HG03039 (cell line): ENCODE data around the gene CLEC3B.

Source experiments
- ATAC-seq: cut with Tn5 transposase; IDR thresholded peaks from one replicate; pipeline ENCODE4 v1.9.1; 2021; ENCODE audit warnings: mild to moderate bottlenecking, moderate library complexity; ENCODE audit not compliant: unreplicated experiment

Gene CLEC3B

DNA sequence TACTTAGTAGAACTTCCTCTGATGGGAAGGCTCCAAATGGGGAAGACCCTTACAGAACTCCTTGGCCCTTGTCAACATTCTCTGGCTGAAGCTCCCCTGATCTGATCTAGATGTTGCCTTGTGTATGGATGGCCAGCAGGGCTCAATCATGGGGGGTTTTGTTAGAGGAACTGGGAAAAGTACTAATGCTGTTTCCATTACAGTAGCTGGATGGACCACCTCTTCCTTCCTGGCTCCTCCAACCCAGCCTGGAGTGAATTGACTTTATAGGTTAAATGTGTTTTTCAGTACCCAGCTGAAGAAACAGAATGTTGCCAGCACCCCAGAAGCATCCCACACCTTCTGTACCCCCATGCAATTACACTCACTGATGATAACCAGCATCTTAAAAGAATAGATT is 22.7 kb upstream of the CLEC3B start:
- no peak for ATAC-seq

DNA sequence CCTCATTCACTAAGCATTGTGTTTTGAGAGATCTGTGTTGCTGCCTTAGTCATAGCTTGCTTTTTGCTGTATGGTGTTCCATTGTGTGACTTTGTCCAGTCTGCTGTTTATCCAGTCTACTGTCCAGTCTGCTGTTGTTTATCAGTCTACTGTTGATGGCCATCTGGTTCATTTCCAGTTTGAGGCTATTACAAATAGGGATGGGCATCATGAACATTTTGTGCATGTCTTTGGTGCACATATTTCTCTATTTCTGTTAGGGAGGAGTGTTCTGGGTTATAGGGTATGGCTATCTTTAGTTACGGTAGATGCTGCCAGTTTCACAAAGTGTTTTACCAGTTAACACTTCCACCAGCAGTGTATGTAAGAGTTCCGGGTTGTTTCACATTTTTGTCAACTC is 22.2 kb upstream of the CLEC3B start:
- no peak for ATAC-seq

- ATAC-seq, result no peak
Observed at GRCh38 chr3:45007091-45007490, 19.0 kb upstream of the CLEC3B start.

- ATAC-seq, result no peak
Observed at GRCh38 chr3:45008117-45008516, 18.0 kb upstream of the CLEC3B start.

GRCh38 chr3:45009868-45010267 is 16.2 kb upstream of the CLEC3B start:
- ATAC-seq, result no peak

- ATAC-seq, result no peak
Observed at GRCh38 chr3:45010811-45011333, 15.2 kb upstream of the CLEC3B start.

- ATAC-seq, result no peak
Observed at GRCh38 chr3:45011756-45012508, 14.2 kb upstream of the CLEC3B start.

DNA sequence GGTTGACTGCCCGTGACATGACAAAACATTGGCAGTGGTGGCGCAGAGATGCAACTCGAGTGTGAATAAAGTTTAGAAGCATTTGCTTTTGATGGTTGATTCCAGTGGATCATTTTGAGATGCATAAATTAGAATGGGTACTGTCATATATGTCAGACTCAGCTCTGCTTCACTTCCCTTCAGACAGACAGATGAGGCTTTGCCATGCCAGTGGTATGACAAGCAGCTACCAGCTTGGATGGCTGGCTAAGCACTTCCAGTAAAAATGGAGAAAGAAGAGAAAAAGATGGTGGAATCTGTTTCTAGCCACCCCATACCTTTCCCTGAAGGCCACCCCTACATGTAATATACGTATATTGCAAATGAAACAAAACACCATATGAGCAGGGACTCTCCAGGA is 13.5 kb upstream of the CLEC3B start:
- ATAC-seq, result no peak

GRCh38 chr3:45016916-45017315 is 9.2 kb upstream of the CLEC3B start:
- no peak for ATAC-seq

GRCh38 chr3:45017821-45018220 is 8.3 kb upstream of the CLEC3B start:
- no peak for ATAC-seq

GRCh38 chr3:45020534-45020933 is 5.6 kb upstream of the CLEC3B start:
- ATAC-seq, result no peak

GRCh38 chr3:45021524-45022297 is 4.4 kb upstream of the CLEC3B start:
- no peak for ATAC-seq

DNA sequence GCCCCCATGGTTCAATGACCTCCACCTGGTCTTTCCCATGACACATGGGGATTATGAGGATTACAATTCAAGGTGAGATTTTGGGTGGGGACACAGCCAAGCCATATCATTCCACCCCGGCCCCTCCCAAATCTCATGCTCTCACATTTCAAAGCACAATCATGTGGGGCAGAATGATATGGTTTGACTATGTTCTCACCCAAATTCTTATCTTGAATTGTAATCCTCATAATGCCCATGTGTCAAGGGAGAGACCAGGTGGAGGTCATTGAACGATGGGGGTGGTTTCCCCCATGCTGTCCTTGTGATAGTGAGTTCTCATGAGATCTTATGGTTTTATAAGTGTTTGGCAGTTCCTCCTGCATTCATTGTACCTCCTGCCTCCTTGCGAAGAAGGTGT is 2.4 kb upstream of the CLEC3B start:
- ATAC-seq, result no peak

GRCh38 chr3:45024542-45025255 is 1.4 kb upstream of the CLEC3B start:
- ATAC-seq, result no peak

DNA sequence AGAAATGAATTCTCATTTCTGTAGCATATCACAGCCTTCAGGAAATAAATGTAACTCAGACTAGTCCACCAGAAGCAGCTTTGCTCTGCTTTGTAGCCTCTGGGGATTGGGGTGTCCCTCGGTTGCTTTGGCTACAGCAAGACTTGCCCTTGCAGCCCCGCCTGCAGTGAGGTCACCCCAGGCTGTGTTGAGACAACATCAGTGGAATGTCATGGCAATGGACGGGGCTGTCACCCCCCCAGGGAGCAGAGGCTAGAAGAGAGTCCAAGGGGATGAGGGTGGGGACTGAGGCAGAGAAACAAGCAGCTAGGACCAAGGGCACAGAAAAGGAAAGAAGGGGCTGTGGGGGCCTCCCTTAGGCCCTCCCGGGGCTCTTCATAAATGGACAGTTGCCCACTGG is 854 bp downstream of the CLEC3B start:
- no peak for ATAC-seq

- ATAC-seq, result no peak
Observed at GRCh38 chr3:45027441-45027840, 1.3 kb downstream of the CLEC3B start.

DNA sequence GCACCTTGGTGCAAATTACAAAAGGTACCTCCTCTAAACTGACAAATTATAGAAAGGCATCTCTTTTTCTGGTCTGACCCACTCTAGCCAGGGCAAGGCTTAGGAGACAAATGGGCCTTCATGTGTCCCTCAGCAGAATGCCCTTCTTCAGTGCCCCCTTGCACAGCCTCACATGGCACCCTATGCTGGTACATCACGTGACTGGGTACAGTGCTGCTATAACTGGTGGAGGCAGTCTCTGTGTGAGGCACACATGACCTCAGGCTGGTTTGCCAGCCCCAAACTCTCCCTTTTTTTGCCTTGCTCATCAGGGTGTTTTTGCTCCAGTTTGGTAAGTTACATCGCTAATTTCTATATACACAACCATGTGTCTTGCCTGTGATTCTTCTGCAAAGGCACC is 3.1 kb downstream of the CLEC3B start:
- no peak for ATAC-seq

- ATAC-seq, result no peak
Observed at GRCh38 chr3:45029661-45030060, 3.6 kb downstream of the CLEC3B start.

DNA sequence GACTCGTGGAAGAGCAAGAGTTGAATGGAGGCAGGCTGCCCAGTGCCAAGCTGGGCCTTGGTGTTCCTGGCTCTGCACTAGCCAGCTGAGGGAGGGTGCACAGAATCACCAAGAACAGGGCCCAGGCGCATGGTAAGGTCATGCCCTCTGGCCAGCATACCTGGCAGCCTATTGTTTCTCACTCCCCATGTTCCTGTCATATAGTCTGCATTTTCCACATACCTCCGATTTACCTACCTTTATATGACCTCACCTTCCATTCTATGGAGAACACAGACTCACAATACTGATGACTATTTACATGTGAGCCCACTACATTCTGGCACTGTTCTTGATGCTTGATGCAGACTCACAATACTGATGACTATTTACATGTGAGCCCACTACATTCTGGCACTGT is 5.4 kb downstream of the CLEC3B start:
- no peak for ATAC-seq

GRCh38 chr3:45032113-45032512 is 6.0 kb downstream of the CLEC3B start:
- no peak for ATAC-seq

DNA sequence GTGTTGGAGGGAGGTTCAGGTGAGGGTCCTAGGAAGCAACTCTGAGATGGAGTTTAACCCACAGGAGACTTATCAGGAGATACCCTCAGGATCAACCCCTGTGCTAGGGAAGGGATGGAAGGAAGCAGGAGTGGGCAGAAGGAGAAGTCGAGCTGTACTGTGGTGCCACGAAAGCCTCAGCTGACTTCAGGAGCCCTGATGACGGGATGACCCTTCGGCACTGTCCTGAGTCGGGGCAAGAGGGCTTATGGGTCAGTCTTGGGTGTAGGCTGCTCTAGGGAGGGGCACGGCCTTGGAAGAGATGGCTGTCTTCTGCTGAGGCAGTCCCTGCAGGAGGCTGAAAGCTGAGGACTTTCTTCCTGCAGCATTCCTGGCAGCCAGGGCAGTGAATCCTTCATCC is 7.7 kb downstream of the CLEC3B start:
- ATAC-seq, result no peak
